NCI-H2107 (cell line): ENCODE data around the gene USP17L12.
"Not testable (repeated sequence)": the region's sequence is repeated elsewhere in the genome, so short reads cannot be mapped to it uniquely, and the experiment has no call there.

Source experiments
- DNase-seq: peaks from one replicate; lab custom pipeline; 2025; lab: John Stamatoyannopoulos, UW

USP17L12 gene, protein sequence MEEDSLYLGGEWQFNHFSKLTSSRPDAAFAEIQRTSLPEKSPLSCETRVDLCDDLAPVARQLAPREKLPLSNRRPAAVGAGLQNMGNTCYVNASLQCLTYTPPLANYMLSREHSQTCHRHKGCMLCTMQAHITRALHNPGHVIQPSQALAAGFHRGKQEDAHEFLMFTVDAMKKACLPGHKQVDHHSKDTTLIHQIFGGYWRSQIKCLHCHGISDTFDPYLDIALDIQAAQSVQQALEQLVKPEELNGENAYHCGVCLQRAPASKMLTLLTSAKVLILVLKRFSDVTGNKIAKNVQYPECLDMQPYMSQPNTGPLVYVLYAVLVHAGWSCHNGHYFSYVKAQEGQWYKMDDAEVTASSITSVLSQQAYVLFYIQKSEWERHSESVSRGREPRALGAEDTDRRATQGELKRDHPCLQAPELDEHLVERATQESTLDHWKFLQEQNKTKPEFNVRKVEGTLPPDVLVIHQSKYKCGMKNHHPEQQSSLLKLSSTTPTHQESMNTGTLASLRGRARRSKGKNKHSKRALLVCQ

GRCh38 chr4:9219852-9220251, at the start of gene USP17L12:
USP17L12 (plus strand) TSS chr4:9220152; CDS start chr4:9220152, 0 bp downstream.
- not testable (repeated sequence) for DNase-seq

- DNase-seq, result not testable (repeated sequence)
These were observed 9.6 kb upstream of the USP17L12 start, which contains the start of gene USP17L10 for GRCh38 chr4:9210357-9210756. USP17L10 (plus strand) TSS chr4:9210657; CDS start chr4:9210657, 0 bp downstream.

DNA sequence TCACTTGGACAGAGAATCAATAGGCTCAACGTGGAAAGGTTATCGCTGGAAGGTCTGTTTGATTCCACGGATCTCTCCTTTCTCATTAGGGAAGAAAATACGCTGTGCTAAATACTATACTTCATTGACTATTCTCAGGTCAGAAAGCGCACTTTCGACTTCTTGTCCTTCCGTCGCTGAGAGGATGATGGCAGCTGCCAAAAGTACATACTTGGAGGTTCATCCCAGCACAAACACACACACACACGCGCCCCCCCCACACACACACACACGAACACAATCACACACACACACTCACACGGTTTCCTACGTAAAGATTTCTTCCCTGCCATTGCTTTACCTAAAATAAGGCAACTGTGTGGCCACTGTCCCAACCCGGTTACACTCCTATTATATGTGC, 5.3 kb upstream of the USP17L12 start:
- not testable (repeated sequence) for DNase-seq

DNA sequence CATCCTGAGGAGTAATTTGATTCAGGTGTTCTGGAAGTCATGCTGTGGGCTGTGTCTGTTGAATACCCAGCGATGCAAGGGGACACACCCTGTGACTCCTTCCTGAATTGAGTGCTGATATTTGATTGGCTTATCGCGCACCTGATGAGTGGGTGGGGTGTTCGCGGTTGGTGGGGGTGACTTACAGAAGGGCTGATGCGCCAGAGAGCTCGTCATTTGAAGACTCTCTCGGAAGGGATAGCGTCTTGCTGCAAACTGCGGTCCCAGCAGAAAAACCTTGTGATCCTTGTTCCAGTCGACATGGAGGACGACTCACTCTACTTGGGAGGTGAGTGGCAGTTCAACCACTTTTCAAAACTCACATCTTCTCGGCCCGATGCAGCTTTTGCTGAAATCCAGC, 4.8 kb upstream of the USP17L12 start, which contains the start of gene USP17L11:
TSS of gene USP17L11 (plus strand) at position 301 of the 400 bp plus-strand sequence. CDS start at position 301, 0 bp downstream.
- DNase-seq, result not testable (repeated sequence)

- not testable (repeated sequence) for DNase-seq
These were observed 4.6 kb downstream of the USP17L12 start, which contains the start of gene USP17L13 for GRCh38 chr4:9224596-9224995. USP17L13 (plus strand) TSS chr4:9224896; CDS start chr4:9224896, 0 bp downstream.

- DNase-seq, result not testable (repeated sequence)
These were observed 10.3 kb downstream of the USP17L12 start for GRCh38 chr4:9230249-9230648.

DNA sequence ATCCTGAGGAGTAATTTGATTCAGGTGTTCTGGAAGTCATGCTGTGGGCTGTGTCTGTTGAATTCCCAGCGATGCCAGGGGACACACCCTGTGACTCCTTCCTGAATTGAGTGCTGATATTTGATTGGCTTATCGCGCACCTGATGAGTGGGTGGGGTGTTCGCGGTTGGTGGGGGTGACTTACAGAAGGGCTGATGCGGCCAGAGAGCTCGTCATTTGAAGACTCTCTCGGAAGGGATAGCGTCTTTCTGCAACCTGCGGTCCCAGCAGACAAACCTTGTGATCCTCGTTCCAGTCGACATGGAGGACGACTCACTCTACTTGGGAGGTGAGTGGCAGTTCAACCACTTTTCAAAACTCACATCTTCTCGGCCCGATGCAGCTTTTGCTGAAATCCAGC, 14.1 kb downstream of the USP17L12 start, which contains the start of gene USP17L15:
TSS of gene USP17L15 (plus strand) at position 301 of the 400 bp plus-strand sequence. CDS start at position 301, 0 bp downstream.
- not testable (repeated sequence) for DNase-seq

- DNase-seq, result not testable (repeated sequence)
These were observed 18.5 kb downstream of the USP17L12 start for GRCh38 chr4:9238461-9238860.

GRCh38 chr4:9243579-9243978, 23.6 kb downstream of the USP17L12 start, which contains the start of gene USP17L17:
USP17L17 (plus strand) TSS chr4:9243879; CDS start chr4:9243879, 0 bp downstream.
- DNase-seq, result not testable (repeated sequence)

- not testable (repeated sequence) for DNase-seq
These were observed 28.2 kb downstream of the USP17L12 start, which contains the start of gene USP17L18 for GRCh38 chr4:9247953-9248680. USP17L18 (plus strand) TSS chr4:9248630; CDS start chr4:9248630, 0 bp downstream.

DNA sequence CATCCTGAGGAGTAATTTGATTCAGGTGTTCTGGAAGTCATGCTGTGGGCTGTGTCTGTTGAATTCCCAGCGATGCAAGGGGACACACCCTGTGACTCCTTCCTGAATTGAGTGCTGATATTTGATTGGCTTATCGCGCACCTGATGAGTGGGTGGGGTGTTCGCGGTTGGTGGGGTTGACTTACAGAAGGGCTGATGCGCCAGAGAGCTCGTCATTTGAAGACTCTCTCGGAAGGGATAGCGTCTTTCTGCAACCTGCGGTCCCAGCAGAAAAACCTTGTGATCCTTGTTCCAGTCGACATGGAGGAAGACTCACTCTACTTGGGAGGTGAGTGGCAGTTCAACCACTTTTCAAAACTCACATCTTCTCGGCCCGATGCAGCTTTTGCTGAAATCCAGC, 33.1 kb downstream of the USP17L12 start, which contains the start of gene USP17L19:
TSS of gene USP17L19 (plus strand) at position 301 of the 400 bp plus-strand sequence. CDS start at position 301, 0 bp downstream.
- DNase-seq, result not testable (repeated sequence)

- not testable (repeated sequence) for DNase-seq
These were observed 37.9 kb downstream of the USP17L12 start, which contains the start of gene USP17L20 for GRCh38 chr4:9257824-9258223. USP17L20 (plus strand) TSS chr4:9258124; CDS start chr4:9258124, 0 bp downstream.

- not testable (repeated sequence) for DNase-seq
These were observed 42.6 kb downstream of the USP17L12 start, which contains the start of gene USP17L21 for GRCh38 chr4:9262572-9262971. USP17L21 (plus strand) TSS chr4:9262872; CDS start chr4:9262872, 0 bp downstream.

DNA sequence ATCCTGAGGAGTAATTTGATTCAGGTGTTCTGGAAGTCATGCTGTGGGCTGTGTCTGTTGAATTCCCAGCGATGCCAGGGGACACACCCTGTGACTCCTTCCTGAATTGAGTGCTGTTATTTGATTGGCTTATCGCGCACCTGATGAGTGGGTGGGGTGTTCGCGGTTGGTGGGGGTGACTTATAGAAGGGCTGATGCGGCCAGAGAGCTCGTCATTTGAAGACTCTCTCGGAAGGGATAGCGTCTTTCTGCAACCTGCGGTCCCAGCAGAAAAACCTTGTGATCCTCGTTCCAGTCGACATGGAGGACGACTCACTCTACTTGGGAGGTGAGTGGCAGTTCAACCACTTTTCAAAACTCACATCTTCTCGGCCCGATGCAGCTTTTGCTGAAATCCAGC, 47.4 kb downstream of the USP17L12 start, which contains the start of gene USP17L22:
TSS of gene USP17L22 (plus strand) at position 301 of the 400 bp plus-strand sequence. CDS start at position 301, 0 bp downstream.
- DNase-seq, result not testable (repeated sequence)
